Measurements from ENCODE around the gene LIMS2. TPM values are rescaled to one million over a fixed set of nuclear protein-coding genes. Genes with fewer than 3 reads are reported as not detected.

Gene LIMS2
- 100 to 1,000 TPM in 3 of 4 donors, 10 to 100 TPM in 1; 99.2 to 342 (median 175) TPM for total RNA-seq

- H3K4me3 ChIP-seq, result peak within 1 kb of the TSS; percentile 78 to 97 (median 90)
- TF ChIP-seq POLR2A (IDR thresholded peaks at IDR 0.05; ENCODE audit: low read depth), result no peak
- TF ChIP-seq CTCF (IDR thresholded peaks at IDR 0.05), result peak in 1 of 3 experiments; percentile 36
- no peak for TF ChIP-seq EP300 (IDR thresholded peaks at IDR 0.05)
- TF ChIP-seq POLR2AphosphoS5 (IDR thresholded peaks at IDR 0.05), result peak; percentile 5 to 87
- no peak for DNase-seq (ENCODE audit: extremely low spot score)
- peaks cover 35 to 73% (median 64%) of the 10 kb centered on the region in 4 donors for H3K4me1 ChIP-seq
- no peaks in the 10 kb centered on the region for H3K9me3 ChIP-seq
- intact Hi-C loops (cut with DNase I), result no loop called here
- no peaks in the 10 kb centered on the region for H3K27me3 ChIP-seq
- H3K27ac ChIP-seq (replicated peaks in 1 of 4), result peak within 1 kb of the TSS; percentile 97 to 99 (median 98)
- H3K36me3 ChIP-seq, result peaks cover 0 to 20% (median 0%) of the 10 kb centered on the region in 4 donors
- WGBS, result 4% methylated on average over 19 of the region's 56 CpGs
These were observed at the start of gene LIMS2 for GRCh38 chr2:127675331-127676261. LIMS2 (minus strand) TSS chr2:127675530; CDS start chr2:127675024, 506 bp downstream.

GRCh38 chr2:127722807-127723206, 47.5 kb upstream of the LIMS2 start:
- peaks cover 45 to 68% (median 49%) of the 10 kb centered on the region in 4 donors for H3K36me3 ChIP-seq
- no peak for DNase-seq (ENCODE audit: extremely low spot score)
- TF ChIP-seq CTCF (IDR thresholded peaks at IDR 0.05), result no peak
- no peak for TF ChIP-seq POLR2AphosphoS5 (IDR thresholded peaks at IDR 0.05)
- no peak for TF ChIP-seq POLR2A (IDR thresholded peaks at IDR 0.05; ENCODE audit: low read depth)
- TF ChIP-seq EP300 (IDR thresholded peaks at IDR 0.05), result no peak

GRCh38 chr2:127721978-127722355, 46.6 kb upstream of the LIMS2 start:
- H3K36me3 ChIP-seq, result peaks cover 45 to 73% (median 50%) of the 10 kb centered on the region in 4 donors
- no peaks in the 10 kb centered on the region for H3K9me3 ChIP-seq
- 98% methylated on average over 2 of the region's 2 CpGs for WGBS
- H3K27me3 ChIP-seq, result no peaks in the 10 kb centered on the region
- H3K27ac ChIP-seq (replicated peaks in 1 of 4), result no peak overlapping the region
- intact Hi-C loops (cut with DNase I), result no loop called here
- no peak for DNase-seq (ENCODE audit: extremely low spot score)
- peaks cover 0 to 18% (median 2%) of the 10 kb centered on the region in 4 donors for H3K4me1 ChIP-seq
- no peak for TF ChIP-seq POLR2A (IDR thresholded peaks at IDR 0.05; ENCODE audit: low read depth)
- no peak for TF ChIP-seq EP300 (IDR thresholded peaks at IDR 0.05)
- TF ChIP-seq POLR2AphosphoS5 (IDR thresholded peaks at IDR 0.05), result no peak
- TF ChIP-seq CTCF (IDR thresholded peaks at IDR 0.05), result no peak
- H3K4me3 ChIP-seq, result no peak overlapping the region

More at GRCh38 chr2:127722807-127723206, 47.5 kb upstream of the LIMS2 start:
- intact Hi-C loops (cut with DNase I), result no loop called here
- no peaks in the 10 kb centered on the region for H3K9me3 ChIP-seq
- 69% methylated on average over 3 of the region's 3 CpGs for WGBS
- peaks cover 0 to 18% (median 2%) of the 10 kb centered on the region in 4 donors for H3K4me1 ChIP-seq
- no peak overlapping the region for H3K4me3 ChIP-seq
- no peaks in the 10 kb centered on the region for H3K27me3 ChIP-seq
- no peak overlapping the region for H3K27ac ChIP-seq (replicated peaks in 1 of 4)

- no peaks in the 10 kb centered on the region for H3K27me3 ChIP-seq
- peaks cover 0 to 22% (median 2%) of the 10 kb centered on the region in 4 donors for H3K4me1 ChIP-seq
- WGBS, result 92% methylated on average over 6 of the region's 6 CpGs
- no peak for TF ChIP-seq CTCF (IDR thresholded peaks at IDR 0.05)
- TF ChIP-seq POLR2A (IDR thresholded peaks at IDR 0.05; ENCODE audit: low read depth), result no peak
- TF ChIP-seq POLR2AphosphoS5 (IDR thresholded peaks at IDR 0.05), result no peak
- no peak for TF ChIP-seq EP300 (IDR thresholded peaks at IDR 0.05)
- intact Hi-C loops (cut with DNase I), result no loop called here
- H3K4me3 ChIP-seq, result no peak overlapping the region
- H3K36me3 ChIP-seq, result peaks cover 48 to 78% (median 56%) of the 10 kb centered on the region in 4 donors
- DNase-seq (ENCODE audit: extremely low spot score), result no peak
- no peaks in the 10 kb centered on the region for H3K9me3 ChIP-seq
- H3K27ac ChIP-seq (replicated peaks in 1 of 4), result no peak overlapping the region
These were observed 46.1 kb upstream of the LIMS2 start for GRCh38 chr2:127721311-127721977.
